Prostate gland (tissue), 2 donors: ENCODE data around the gene LMTK2. TPM values are rescaled to one million over a fixed set of nuclear protein-coding genes. Genes with fewer than 3 reads are reported as not detected.

Experiments used
- DNase-seq: peaks from one replicate; pipeline ENCODE4 v3.0.0-alpha.2; 2019; ENCODE audit warnings: low spot score
- H3K27ac ChIP-seq, 2 donors: fragments of 200-600 bp; sonication (generic); 2 replicates each; pipeline ENCODE4 v1.5.1; 2017 to 2019
- H3K27me3 ChIP-seq: fragments of 200-600 bp; sonication (generic); replicated peaks from 2 replicates; pipeline ENCODE4 v1.5.1; 2019; ENCODE audit not compliant: insufficient read depth
- H3K36me3 ChIP-seq, 2 donors: fragments of 200-600 bp; sonication (generic); 1 replicate in 1 of 2; 2 replicates in 1 of 2; pipeline versions ENCODE4 v1.5.1 to v1.8.1; 2017 to 2019
- H3K4me1 ChIP-seq: fragments of 200-600 bp; sonication (generic); replicated peaks from 2 replicates; pipeline ENCODE4 v1.5.1; 2019
- H3K4me3 ChIP-seq, 2 donors: fragments of 200-600 bp; sonication (generic); 2 replicates each; pipeline ENCODE4 v1.5.1; 2017 to 2019
- H3K9me3 ChIP-seq: fragments of 200-600 bp; sonication (generic); 2 replicates; pipeline ENCODE4 v1.5.1; 2017
- POLR2A ChIP-seq: fragments of 450-650 bp; IDR thresholded peaks from one replicate; pipeline ENCODE4 v1.6.1; 2016; ENCODE audit warnings: antibody characterized with exemption, mild to moderate bottlenecking
- POLR2AphosphoS5 ChIP-seq: sonication (generic); formaldehyde crosslinking; IDR thresholded peaks from one replicate; pipeline ENCODE4 v1.6.1; 2017; ENCODE audit warnings: antibody characterized with exemption
- WGBS: methylation state at CpG from one replicate; pipeline ENCODE4 v1.1.5; 2018; 5-methylcytosine and 5-hydroxymethylcytosine counted together
- intact Hi-C: fragments of 100-400 bp; cut with DNase I; formaldehyde crosslinking; loops from one replicate; pipeline ENCODE4 v1.14.2; 2022
- total RNA-seq, 2 donors: library from RNA; depleted of rRNA; stranded (reverse); fragments of >200 nt; gene quantifications; one replicate each; pipeline ENCODE4 v1.1.0, GENCODE V29; 2016
- TF ChIP-seq, protein P1 (sequence below), 4 experiments: fragments of 200-600 bp in 2 of 4; fragments of 450-650 bp in 2 of 4; sonication (generic) in 2 of 4; IDR thresholded peaks; 1 replicate in 3 of 4; 2 replicates in 1 of 4; pipeline ENCODE4 v1.5.1; 2016 to 2019; ENCODE audit warnings: antibody characterized with exemption in 4 of 4, mild to moderate bottlenecking in 2 of 4, moderate library complexity in 2 of 4

The LMTK2 gene
- total RNA-seq, 2 donors from 2014 or later, result 22.2 to 37.4 TPM

DNA sequence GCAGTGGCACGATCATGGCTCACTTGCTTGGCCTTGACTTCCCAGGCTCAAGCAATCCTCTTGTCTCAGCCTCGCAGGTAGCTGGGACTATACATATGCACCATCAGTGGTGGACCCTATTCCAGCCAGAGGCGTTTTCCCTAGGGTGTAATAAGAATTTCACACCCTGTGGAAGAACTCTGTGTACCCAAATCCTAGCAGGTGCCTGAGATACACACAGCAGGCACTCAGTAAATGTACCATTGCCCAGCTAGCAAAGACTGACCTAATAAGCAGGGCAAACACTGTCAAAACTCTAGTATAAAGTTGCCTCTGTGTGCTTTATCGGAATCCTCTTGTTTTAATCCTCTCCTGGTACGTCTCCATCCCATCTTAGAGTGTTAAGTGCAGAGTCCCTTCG is 70.9 kb downstream of the LMTK2 start:
- TF ChIP-seq, protein P1, sequence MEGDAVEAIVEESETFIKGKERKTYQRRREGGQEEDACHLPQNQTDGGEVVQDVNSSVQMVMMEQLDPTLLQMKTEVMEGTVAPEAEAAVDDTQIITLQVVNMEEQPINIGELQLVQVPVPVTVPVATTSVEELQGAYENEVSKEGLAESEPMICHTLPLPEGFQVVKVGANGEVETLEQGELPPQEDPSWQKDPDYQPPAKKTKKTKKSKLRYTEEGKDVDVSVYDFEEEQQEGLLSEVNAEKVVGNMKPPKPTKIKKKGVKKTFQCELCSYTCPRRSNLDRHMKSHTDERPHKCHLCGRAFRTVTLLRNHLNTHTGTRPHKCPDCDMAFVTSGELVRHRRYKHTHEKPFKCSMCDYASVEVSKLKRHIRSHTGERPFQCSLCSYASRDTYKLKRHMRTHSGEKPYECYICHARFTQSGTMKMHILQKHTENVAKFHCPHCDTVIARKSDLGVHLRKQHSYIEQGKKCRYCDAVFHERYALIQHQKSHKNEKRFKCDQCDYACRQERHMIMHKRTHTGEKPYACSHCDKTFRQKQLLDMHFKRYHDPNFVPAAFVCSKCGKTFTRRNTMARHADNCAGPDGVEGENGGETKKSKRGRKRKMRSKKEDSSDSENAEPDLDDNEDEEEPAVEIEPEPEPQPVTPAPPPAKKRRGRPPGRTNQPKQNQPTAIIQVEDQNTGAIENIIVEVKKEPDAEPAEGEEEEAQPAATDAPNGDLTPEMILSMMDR (IDR thresholded peaks at IDR 0.05), result no peak
- TF ChIP-seq POLR2A (no peak), POLR2AphosphoS5 (no peak)
- Histone ChIP-seq H3K9me3 (no peaks in the 10 kb centered on the region), H3K36me3 (no peaks in the 10 kb centered on the region), H3K27ac (peak overlapping the region; percentile 81 to 86), H3K4me1 (peaks cover 22% of the 10 kb centered on the region), H3K27me3 (no peaks in the 10 kb centered on the region), H3K4me3 (peak overlapping the region in 1 of 2 donors; percentile 6)
- intact Hi-C loops, result no loop called here
- no peak for DNase-seq
- WGBS, result 82% methylated on average over 6 of the region's 6 CpGs

DNA sequence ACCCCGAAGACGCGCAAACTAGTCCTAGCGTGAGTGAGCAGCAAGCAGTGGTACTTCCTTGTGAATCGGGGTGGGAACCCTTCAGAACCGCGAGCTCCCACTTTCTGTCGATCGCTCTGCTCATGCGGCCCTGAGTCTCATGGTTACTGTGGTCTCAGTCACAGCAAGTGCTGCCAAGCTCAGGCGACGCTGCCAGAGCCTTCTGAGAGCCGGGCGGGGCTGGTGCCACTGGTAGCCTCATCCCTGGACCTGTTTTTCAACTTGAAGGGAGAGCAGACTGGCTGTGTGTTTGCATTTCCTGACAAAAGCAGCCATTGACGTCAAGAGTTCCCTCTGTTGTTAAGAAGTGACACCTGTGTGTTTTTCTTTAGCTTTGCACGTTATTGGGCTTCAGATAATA is 71.7 kb downstream of the LMTK2 start:
- H3K9me3 ChIP-seq, result no peaks in the 10 kb centered on the region
- peak; percentile 95 for TF ChIP-seq POLR2AphosphoS5
- TF ChIP-seq, protein P1 (IDR thresholded peaks at IDR 0.05), result no peak
- peak; percentile 25 for TF ChIP-seq POLR2A
- 52% methylated on average over 16 of the region's 16 CpGs for WGBS
- H3K4me1 ChIP-seq, result peaks cover 22% of the 10 kb centered on the region
- H3K27me3 ChIP-seq, result no peaks in the 10 kb centered on the region
- intact Hi-C loops, result no loop called here
- peak; percentile 97 for DNase-seq
- peak overlapping the region in 1 of 2 donors; percentile 6 for H3K4me3 ChIP-seq
- H3K36me3 ChIP-seq, result no peaks in the 10 kb centered on the region
- H3K27ac ChIP-seq, result peak overlapping the region; percentile 81 to 86

DNA sequence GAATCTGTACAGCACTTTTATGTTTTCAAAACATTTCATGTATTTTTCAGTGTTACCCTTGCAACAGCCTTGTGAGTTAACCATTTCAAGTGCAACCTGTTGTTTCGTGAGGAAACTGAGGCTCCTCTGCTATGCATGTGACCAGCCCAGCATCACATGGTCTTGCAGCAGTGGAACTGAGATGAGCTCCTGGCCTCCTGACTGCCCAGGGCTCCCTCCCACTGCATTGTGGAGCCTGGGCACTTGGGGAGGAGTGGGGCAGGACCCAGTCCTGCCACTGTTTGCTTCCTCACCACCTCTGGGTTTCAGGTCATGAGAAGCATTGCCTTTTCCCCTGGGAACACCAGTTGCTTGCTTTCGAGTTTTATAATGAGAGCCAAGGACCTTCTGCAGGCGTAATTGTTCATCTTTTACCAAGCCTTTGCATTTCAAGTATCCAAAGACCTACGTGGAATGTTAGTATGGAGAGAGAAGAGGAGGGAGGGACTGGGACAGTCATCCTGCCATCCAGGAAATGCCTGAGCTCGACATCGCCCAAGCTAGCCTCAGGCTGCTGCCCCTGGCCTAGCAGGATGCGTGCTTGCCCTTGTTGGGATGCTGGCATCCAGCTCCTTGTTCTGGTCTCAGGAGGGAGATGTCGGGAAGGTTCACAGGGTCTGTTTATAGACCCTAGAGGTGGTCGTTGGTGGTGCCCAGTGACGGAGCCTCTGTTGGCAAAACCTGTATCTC is 72.3 kb downstream of the LMTK2 start:
- no peaks in the 10 kb centered on the region for H3K36me3 ChIP-seq
- H3K9me3 ChIP-seq, result no peaks in the 10 kb centered on the region
- H3K27me3 ChIP-seq, result no peaks in the 10 kb centered on the region
- H3K4me3 ChIP-seq, result no peak overlapping the region
- peaks cover 22% of the 10 kb centered on the region for H3K4me1 ChIP-seq
- intact Hi-C loops, result no loop called here
- peak overlapping the region; percentile 81 to 86 for H3K27ac ChIP-seq
- WGBS, result 75% methylated on average over 10 of the region's 10 CpGs
- no peak for TF ChIP-seq POLR2AphosphoS5
- no peak for TF ChIP-seq POLR2A
- TF ChIP-seq, protein P1 (IDR thresholded peaks at IDR 0.05), result no peak
- no peak for DNase-seq

DNA sequence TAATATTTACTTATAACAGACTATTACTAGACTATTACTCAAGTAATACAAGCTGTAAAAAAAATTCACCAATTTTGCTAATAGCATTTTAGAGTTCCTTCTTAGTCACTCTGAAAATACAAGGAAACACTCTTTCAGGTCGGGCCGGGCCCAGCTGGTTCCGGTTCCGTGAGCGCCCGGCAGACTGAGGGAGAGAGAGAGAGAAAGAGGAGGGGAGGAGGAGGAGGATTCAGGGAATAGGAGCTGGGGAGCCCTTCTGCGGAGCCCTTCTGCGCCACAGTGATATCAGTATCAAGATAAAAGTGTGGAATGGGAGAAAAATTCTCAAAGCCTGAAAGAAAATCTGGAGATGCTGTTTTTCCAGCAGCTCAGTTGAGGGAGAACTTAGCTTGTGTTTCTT is 74.1 kb downstream of the LMTK2 start:
- intact Hi-C loops, result no loop called here
- Histone ChIP-seq H3K36me3 (no peaks in the 10 kb centered on the region), H3K4me1 (peaks cover 19% of the 10 kb centered on the region), H3K4me3 (no peak overlapping the region), H3K27me3 (no peaks in the 10 kb centered on the region), H3K27ac (peak overlapping the region in 1 of 2 donors; percentile 86), H3K9me3 (no peaks in the 10 kb centered on the region)
- TF ChIP-seq POLR2AphosphoS5, result no peak
- TF ChIP-seq POLR2A, result no peak
- TF ChIP-seq, protein P1 (IDR thresholded peaks at IDR 0.05), result no peak
- WGBS, result 89% methylated on average over 8 of the region's 8 CpGs
- no peak for DNase-seq

GRCh38 chr7:98185101-98185500 is 78.4 kb downstream of the LMTK2 start:
- whole genome bisulfite sequencing, result 90% methylated on average over 7 of the region's 7 CpGs
- TF ChIP-seq POLR2AphosphoS5 (no peak), POLR2A (no peak)
- TF ChIP-seq, protein P1 (IDR thresholded peaks at IDR 0.05), result no peak
- H3K4me1 ChIP-seq, result peaks cover 4% of the 10 kb centered on the region
- H3K4me3 ChIP-seq, result no peak overlapping the region
- no peaks in the 10 kb centered on the region for H3K36me3 ChIP-seq
- no peaks in the 10 kb centered on the region for H3K27me3 ChIP-seq
- no peak for DNase-seq
- H3K27ac ChIP-seq, result no peak overlapping the region
- no peaks in the 10 kb centered on the region for H3K9me3 ChIP-seq
- intact Hi-C loops, result no loop called here
